Measurements from ENCODE around the gene VAPB. TPM values are rescaled to one million over a fixed set of nuclear protein-coding genes. Genes with fewer than 3 reads are reported as not detected.

Gene VAPB
- total and polyA plus RNA-seq, 4 donors: 20.9 to 50.6 (median 35.3) TPM

GRCh38 chr20:58397429-58397828 lies 8.4 kb downstream of the VAPB start:
- intact Hi-C loops (cut with DNase I): no loop called here
- H3K27me3 ChIP-seq (ENCODE audit: control insufficient read depth in 1 of 2, insufficient read depth in 2 of 2, low read length in 1 of 2): no peaks in the 10 kb centered on the region
- DNase-seq (no peak), ATAC-seq (ENCODE audit: low FRiP score) (no peak)
- no peak overlapping the region for H3K27ac ChIP-seq (ENCODE audit: low read depth in 1 of 2, low read length in 2 of 2)
- H3K4me3 ChIP-seq (ENCODE audit: low read length in 2 of 2): no peak overlapping the region
- H3K4me1 ChIP-seq (ENCODE audit: control insufficient read depth in 1 of 2, insufficient read depth in 2 of 2, low read length in 2 of 2): peaks cover 0 to 4% of the 10 kb centered on the region in 2 donors
- H3K9me3 ChIP-seq (ENCODE audit: control insufficient read depth, low read length): no peaks in the 10 kb centered on the region
- WGBS, 2 donors: 96% methylated on average over 6 of the region's 6 CpGs
- no peaks in the 10 kb centered on the region for H3K36me3 ChIP-seq (ENCODE audit: control insufficient read depth in 1 of 2, insufficient read depth in 2 of 2, low read length in 1 of 2)

DNA sequence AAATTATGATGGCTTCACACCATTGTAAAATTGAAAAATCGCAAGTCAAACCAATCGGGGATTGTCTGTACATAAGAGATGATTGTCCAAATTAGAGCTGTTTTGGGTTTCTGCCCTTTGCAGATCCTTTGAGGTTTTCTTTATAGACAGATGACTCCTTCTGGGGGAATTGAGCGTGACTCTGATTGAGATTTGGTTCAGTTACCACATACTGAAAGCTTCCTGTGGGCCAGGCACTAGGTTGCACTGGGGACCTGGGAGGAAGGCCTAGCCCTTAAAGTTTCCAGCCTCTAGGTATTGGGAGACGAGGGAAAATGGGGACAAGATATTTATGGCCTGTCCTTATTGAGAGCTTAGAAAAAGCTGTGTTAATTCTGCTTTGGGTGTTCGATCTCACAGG lies 9.2 kb downstream of the VAPB start:
- Histone ChIP-seq H3K4me1 (ENCODE audit: control insufficient read depth in 1 of 2, insufficient read depth in 2 of 2, low read length in 2 of 2) (peaks cover 0 to 8% of the 10 kb centered on the region in 2 donors), H3K4me3 (ENCODE audit: low read length in 2 of 2) (no peak overlapping the region), H3K27me3 (ENCODE audit: control insufficient read depth in 1 of 2, insufficient read depth in 2 of 2, low read length in 1 of 2) (no peaks in the 10 kb centered on the region), H3K36me3 (ENCODE audit: control insufficient read depth in 1 of 2, insufficient read depth in 2 of 2, low read length in 1 of 2) (no peaks in the 10 kb centered on the region), H3K9me3 (ENCODE audit: control insufficient read depth, low read length) (no peaks in the 10 kb centered on the region), H3K27ac (ENCODE audit: low read depth in 1 of 2, low read length in 2 of 2) (no peak overlapping the region)
- 81 to 86% methylated on average over 5 of the region's 5 CpGs for WGBS, 2 donors
- intact Hi-C loops (cut with DNase I): no loop called here
- ATAC-seq (ENCODE audit: low FRiP score): no peak
- DNase-seq: no peak

DNA sequence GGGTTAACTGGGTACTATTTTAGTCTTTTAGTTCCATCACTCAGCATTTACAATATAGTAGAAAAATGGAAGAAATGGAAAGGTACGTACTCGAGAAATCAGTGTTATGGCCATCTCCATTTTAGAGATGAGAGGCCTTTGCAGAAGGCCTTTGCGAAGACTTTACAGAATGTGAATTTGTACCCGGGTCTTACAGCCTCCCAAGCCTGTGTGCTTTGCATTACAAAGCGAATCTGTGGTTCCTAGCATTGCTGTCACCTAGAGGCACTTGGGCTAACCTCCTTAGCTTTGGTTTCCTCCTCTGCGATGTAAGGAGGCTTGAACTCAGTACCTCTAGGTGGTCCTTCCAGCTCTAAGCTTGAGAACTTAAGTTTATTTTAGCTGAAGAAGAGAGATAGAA lies 10.9 kb downstream of the VAPB start:
- no peaks in the 10 kb centered on the region for H3K27me3 ChIP-seq (ENCODE audit: control insufficient read depth in 1 of 2, insufficient read depth in 2 of 2, low read length in 1 of 2)
- no peak overlapping the region for H3K4me3 ChIP-seq (ENCODE audit: low read length in 2 of 2)
- intact Hi-C loops (cut with DNase I): no loop called here
- H3K27ac ChIP-seq (ENCODE audit: low read depth in 1 of 2, low read length in 2 of 2): no peak overlapping the region
- WGBS, 2 donors: 92% methylated on average over 6 of the region's 6 CpGs
- no peak for ATAC-seq (ENCODE audit: low FRiP score)
- no peaks in the 10 kb centered on the region for H3K9me3 ChIP-seq (ENCODE audit: control insufficient read depth, low read length)
- peaks cover 0 to 6% of the 10 kb centered on the region in 2 donors for H3K4me1 ChIP-seq (ENCODE audit: control insufficient read depth in 1 of 2, insufficient read depth in 2 of 2, low read length in 2 of 2)
- no peaks in the 10 kb centered on the region for H3K36me3 ChIP-seq (ENCODE audit: control insufficient read depth in 1 of 2, insufficient read depth in 2 of 2, low read length in 1 of 2)
- DNase-seq: no peak

DNA sequence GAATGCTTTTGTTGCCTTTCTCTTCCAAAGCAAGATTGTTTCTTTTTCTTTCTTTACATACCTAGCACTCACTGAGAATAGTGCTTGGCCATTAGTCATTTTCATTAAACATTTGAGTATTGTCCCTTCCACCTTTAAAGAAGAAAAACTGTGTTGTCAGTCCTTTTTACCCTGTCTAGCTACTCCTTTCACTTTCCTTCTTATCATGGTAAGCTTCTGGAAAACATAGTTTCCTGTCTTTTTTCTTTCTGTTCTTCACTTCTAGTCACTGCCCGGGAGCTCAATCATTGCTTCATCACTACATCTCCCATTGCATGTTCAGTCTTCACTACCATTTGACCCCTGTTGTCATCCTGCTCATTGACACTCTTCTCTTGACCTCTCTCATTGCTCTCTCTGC lies 12.1 kb downstream of the VAPB start:
- Histone ChIP-seq H3K4me1 (ENCODE audit: control insufficient read depth in 1 of 2, insufficient read depth in 2 of 2, low read length in 2 of 2) (peaks cover 0 to 4% of the 10 kb centered on the region in 2 donors), H3K27me3 (ENCODE audit: control insufficient read depth in 1 of 2, insufficient read depth in 2 of 2, low read length in 1 of 2) (no peaks in the 10 kb centered on the region), H3K36me3 (ENCODE audit: control insufficient read depth in 1 of 2, insufficient read depth in 2 of 2, low read length in 1 of 2) (no peaks in the 10 kb centered on the region), H3K27ac (ENCODE audit: low read depth in 1 of 2, low read length in 2 of 2) (no peak overlapping the region), H3K4me3 (ENCODE audit: low read length in 2 of 2) (no peak overlapping the region), H3K9me3 (ENCODE audit: control insufficient read depth, low read length) (no peaks in the 10 kb centered on the region)
- WGBS, 2 donors: 91 to 100% methylated on average over 1 of the region's 1 CpG
- intact Hi-C loops (cut with DNase I): no loop called here
- ATAC-seq (ENCODE audit: low FRiP score) (no peak), DNase-seq (no peak)

GRCh38 chr20:58402305-58402704 lies 13.3 kb downstream of the VAPB start:
- no peaks in the 10 kb centered on the region for H3K36me3 ChIP-seq (ENCODE audit: control insufficient read depth in 1 of 2, insufficient read depth in 2 of 2, low read length in 1 of 2)
- H3K9me3 ChIP-seq (ENCODE audit: control insufficient read depth, low read length): no peaks in the 10 kb centered on the region
- no peak overlapping the region for H3K4me3 ChIP-seq (ENCODE audit: low read length in 2 of 2)
- no peak overlapping the region for H3K27ac ChIP-seq (ENCODE audit: low read depth in 1 of 2, low read length in 2 of 2)
- DNase-seq: no peak
- no peak for ATAC-seq (ENCODE audit: low FRiP score)
- no peaks in the 10 kb centered on the region for H3K27me3 ChIP-seq (ENCODE audit: control insufficient read depth in 1 of 2, insufficient read depth in 2 of 2, low read length in 1 of 2)
- intact Hi-C loops (cut with DNase I): no loop called here
- peaks cover 0 to 4% of the 10 kb centered on the region in 2 donors for H3K4me1 ChIP-seq (ENCODE audit: control insufficient read depth in 1 of 2, insufficient read depth in 2 of 2, low read length in 2 of 2)
- WGBS, 2 donors: 69% methylated on average over 5 of the region's 5 CpGs

DNA sequence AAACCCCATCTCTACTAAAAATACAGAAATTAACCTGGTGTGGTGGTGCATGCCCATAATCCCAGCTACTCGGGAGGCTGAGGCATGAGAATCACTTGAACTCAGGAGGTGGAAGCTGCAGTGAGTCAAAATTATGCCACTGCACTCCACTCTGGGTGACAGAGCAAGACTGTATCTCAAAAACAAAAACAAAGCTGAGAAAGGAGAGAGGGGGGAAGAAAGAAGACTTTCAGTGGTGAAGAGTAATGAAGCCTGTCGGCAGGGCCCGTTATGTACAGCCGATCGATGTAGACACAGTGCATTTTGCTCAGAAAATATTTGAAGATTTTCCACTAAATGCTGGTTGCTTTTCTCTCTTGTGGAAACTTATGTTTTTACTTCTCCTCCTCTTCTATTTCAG lies 13.8 kb downstream of the VAPB start:
- ATAC-seq (ENCODE audit: low FRiP score) (no peak), DNase-seq (no peak)
- peaks cover 0 to 4% of the 10 kb centered on the region in 2 donors for H3K4me1 ChIP-seq (ENCODE audit: control insufficient read depth in 1 of 2, insufficient read depth in 2 of 2, low read length in 2 of 2)
- no peaks in the 10 kb centered on the region for H3K27me3 ChIP-seq (ENCODE audit: control insufficient read depth in 1 of 2, insufficient read depth in 2 of 2, low read length in 1 of 2)
- no peak overlapping the region for H3K4me3 ChIP-seq (ENCODE audit: low read length in 2 of 2)
- 86 to 96% methylated on average over 5 of the region's 5 CpGs for WGBS, 2 donors
- intact Hi-C loops (cut with DNase I): no loop called here
- no peaks in the 10 kb centered on the region for H3K9me3 ChIP-seq (ENCODE audit: control insufficient read depth, low read length)
- no peak overlapping the region for H3K27ac ChIP-seq (ENCODE audit: low read depth in 1 of 2, low read length in 2 of 2)
- H3K36me3 ChIP-seq (ENCODE audit: control insufficient read depth in 1 of 2, insufficient read depth in 2 of 2, low read length in 1 of 2): no peaks in the 10 kb centered on the region

GRCh38 chr20:58403272-58403671 lies 14.2 kb downstream of the VAPB start:
- DNase-seq: no peak
- Histone ChIP-seq H3K36me3 (ENCODE audit: control insufficient read depth in 1 of 2, insufficient read depth in 2 of 2, low read length in 1 of 2) (no peaks in the 10 kb centered on the region), H3K27ac (ENCODE audit: low read depth in 1 of 2, low read length in 2 of 2) (no peak overlapping the region), H3K9me3 (ENCODE audit: control insufficient read depth, low read length) (no peaks in the 10 kb centered on the region), H3K4me1 (ENCODE audit: control insufficient read depth in 1 of 2, insufficient read depth in 2 of 2, low read length in 2 of 2) (peaks cover 0 to 4% of the 10 kb centered on the region in 2 donors), H3K27me3 (ENCODE audit: control insufficient read depth in 1 of 2, insufficient read depth in 2 of 2, low read length in 1 of 2) (no peaks in the 10 kb centered on the region), H3K4me3 (ENCODE audit: low read length in 2 of 2) (no peak overlapping the region)
- intact Hi-C loops (cut with DNase I): no loop called here
- WGBS, 2 donors: 94 to 95% methylated on average over 3 of the region's 3 CpGs
- no peak for ATAC-seq (ENCODE audit: low FRiP score)

DNA sequence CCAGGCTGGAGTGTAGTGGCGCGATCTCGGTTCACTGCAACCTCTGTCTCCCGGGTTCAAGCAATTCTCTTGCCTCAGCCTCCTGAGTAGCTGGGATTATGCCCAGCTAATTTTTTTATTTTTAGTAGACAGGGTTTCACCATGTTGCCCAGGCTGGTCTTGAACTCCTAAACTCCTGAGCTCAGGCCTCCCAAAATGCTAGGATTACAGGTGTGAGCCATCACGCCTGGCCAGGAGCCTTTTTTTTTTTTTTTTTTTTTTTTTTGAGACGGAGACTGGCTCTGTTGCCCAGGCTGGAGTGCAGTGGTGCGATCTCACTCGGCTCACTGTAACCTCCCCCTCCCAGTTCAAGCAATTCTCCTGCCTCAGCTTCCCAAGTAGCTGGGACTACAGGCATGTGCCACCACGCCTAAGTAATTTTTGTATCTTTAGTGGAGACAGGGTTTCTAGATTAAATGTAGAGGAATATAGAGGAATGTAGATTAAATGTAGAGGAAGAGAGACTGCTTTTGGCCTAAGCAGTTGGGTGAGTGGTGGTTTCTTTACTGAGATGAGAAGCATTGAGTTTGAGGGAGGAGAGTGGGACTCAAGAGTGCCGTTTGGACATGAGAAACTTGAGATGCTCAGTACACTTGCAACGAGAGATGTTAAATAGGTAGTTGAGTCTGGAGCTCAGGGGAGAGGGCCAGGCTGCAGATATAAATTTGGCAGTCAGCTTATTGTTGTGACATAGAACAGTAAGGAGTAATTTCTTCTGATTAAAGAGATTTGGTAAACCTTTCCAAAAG lies 16.7 kb downstream of the VAPB start:
- no peak for ATAC-seq (ENCODE audit: low FRiP score)
- Histone ChIP-seq H3K4me1 (ENCODE audit: control insufficient read depth in 1 of 2, insufficient read depth in 2 of 2, low read length in 2 of 2) (peaks cover 0 to 7% of the 10 kb centered on the region in 2 donors), H3K27me3 (ENCODE audit: control insufficient read depth in 1 of 2, insufficient read depth in 2 of 2, low read length in 1 of 2) (no peaks in the 10 kb centered on the region), H3K4me3 (ENCODE audit: low read length in 2 of 2) (no peak overlapping the region), H3K36me3 (ENCODE audit: control insufficient read depth in 1 of 2, insufficient read depth in 2 of 2, low read length in 1 of 2) (no peaks in the 10 kb centered on the region), H3K9me3 (ENCODE audit: control insufficient read depth, low read length) (no peaks in the 10 kb centered on the region), H3K27ac (ENCODE audit: low read depth in 1 of 2, low read length in 2 of 2) (no peak overlapping the region)
- 77 to 80% methylated on average over 11 of the region's 11 CpGs for WGBS, 2 donors
- intact Hi-C loops (cut with DNase I): no loop called here
- DNase-seq: no peak

- Histone ChIP-seq H3K4me1 (ENCODE audit: control insufficient read depth in 1 of 2, insufficient read depth in 2 of 2, low read length in 2 of 2) (peaks cover 0 to 7% of the 10 kb centered on the region in 2 donors), H3K4me3 (ENCODE audit: low read length in 2 of 2) (no peak overlapping the region), H3K27me3 (ENCODE audit: control insufficient read depth in 1 of 2, insufficient read depth in 2 of 2, low read length in 1 of 2) (no peaks in the 10 kb centered on the region), H3K27ac (ENCODE audit: low read depth in 1 of 2, low read length in 2 of 2) (no peak overlapping the region), H3K36me3 (ENCODE audit: control insufficient read depth in 1 of 2, insufficient read depth in 2 of 2, low read length in 1 of 2) (no peaks in the 10 kb centered on the region), H3K9me3 (ENCODE audit: control insufficient read depth, low read length) (no peaks in the 10 kb centered on the region)
- no peak for DNase-seq
- intact Hi-C loops (cut with DNase I): no loop called here
- ATAC-seq (ENCODE audit: low FRiP score): no peak
- WGBS, 2 donors: 73 to 79% methylated on average over 4 of the region's 4 CpGs
These were observed 17.5 kb downstream of the VAPB start for GRCh38 chr20:58406422-58407001.
